ENCODE measurements around the gene HOXA11.

HOXA11 gene

DNA sequence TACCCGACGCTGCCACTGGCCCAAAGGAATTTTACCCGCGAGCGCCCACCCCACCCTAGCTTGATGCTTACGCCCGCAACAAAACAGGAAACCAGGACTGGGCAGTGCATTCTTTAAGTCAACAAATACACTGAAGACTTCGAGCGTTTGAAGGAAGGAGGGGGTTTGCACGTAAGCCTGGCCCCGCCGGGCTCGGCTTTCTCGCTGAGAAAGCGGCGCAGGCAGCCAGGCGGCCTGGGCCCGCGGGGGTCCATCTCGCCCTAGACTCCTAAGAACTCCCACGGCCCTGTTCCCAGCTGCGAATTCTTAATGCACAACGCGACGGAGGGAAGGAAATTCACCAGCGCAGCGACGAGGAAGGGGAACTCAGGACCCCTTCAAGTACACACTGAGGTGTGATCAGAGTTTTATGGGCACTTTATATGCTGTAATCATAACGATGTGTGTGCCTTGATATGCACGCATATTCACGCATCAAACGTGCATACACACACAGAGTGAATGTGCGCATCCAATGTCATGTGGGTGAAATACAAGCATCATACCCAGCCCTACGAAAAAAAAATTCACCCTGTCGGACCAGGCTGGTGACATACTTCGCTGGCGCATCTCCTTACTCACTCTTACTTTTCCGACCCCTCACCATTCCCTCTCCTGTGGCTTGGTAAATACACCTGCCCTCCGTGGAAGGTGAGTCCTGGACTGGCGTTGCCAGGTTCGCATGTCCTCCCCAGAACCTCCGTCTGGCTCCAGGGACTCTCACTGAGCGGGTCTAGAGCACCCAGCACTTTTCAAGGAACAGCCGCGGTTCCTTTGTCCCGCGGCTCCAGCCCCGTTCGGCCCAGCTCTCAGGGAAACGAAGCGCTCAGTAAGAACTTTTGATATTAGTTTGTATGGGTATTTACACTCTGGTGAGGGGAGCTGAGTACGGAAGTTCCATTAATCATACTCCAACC lies 20.6 kb upstream of the HOXA11 start:
- peak; percentile 30 for DNase-seq

DNA sequence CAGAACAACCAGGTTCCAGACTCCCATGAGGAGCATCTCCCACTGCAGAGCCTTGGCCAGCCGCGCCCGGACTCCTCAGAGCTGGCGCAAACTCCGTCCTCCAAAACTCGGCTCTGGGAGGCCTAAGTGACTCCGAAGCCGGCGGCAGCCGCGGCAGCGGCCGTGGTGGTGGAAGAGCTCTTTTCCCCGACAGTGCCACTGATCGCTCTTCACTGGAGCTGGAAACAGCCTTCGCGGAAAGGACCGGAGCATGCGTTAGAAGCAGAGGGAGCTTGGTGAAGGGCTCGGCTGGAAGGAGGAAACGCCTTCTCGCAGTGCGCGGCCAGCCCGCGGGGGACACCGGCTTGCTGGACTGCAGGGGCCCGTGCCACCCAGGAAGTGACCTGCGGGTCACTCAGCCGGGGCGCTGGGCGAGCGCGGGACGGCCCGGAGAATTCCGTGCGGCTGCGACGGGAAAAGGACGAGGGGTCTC lies 19.9 kb upstream of the HOXA11 start:
- peak; percentile 52 for DNase-seq

DNA sequence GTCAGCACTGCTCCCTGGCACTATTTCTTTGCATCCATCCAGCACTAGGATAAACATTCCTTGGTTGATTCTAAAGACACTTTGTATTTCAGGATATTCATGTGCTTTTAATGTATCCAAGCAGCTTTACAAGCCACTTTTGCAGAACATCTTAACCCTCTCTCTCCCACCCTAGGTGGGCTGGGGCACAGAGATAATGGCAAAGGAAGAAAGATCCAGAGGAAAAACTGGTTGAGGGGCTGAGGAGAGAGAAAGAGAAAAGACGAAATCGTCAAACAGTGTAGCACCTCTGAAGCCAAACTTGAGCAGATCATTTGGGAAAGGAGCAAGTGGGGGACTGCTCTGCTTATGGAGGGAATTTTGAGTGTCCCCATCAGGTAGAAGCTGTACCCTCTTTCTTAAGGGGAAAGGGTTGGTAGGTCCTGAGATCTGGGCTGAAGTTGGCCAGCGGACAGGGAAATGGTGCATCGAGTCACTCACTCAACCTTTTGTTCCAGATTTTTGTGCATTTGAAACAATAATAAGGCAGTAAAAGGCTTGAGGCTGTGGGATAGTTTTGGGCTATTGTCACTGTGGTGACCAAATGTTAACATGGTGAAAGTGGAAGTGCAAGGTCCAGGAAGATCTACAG lies 19.0 kb upstream of the HOXA11 start:
- DNase-seq = no peak

DNA sequence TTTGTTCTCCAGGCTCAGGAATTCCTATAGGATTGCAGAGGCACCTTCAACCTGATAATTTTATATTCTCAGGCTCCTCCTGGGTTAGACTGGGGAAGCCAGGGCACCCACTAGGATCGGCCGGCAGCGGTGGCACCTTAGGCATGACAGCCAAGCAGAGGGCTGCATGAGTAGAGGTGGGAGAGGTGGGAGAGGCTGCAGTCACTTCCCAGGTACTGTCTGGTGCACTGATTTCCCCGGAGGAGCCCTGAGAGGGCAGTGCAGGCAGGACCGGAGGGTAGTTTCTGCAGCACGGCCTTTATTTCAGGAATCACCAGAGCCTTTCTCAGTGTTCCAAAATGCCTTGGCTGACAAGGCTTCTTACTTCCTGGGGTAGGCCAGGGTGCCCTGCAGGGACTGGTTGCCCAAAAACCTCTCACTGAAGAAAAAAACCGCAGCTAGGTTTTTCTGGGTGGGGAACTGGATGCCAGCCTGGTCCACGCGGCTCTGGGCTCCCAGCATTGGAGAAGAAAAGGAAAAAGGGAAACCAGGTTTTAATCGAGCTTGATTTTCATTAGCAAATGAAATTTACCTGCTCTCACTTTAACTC lies 18.4 kb upstream of the HOXA11 start:
- DNase-seq = no peak

DNA sequence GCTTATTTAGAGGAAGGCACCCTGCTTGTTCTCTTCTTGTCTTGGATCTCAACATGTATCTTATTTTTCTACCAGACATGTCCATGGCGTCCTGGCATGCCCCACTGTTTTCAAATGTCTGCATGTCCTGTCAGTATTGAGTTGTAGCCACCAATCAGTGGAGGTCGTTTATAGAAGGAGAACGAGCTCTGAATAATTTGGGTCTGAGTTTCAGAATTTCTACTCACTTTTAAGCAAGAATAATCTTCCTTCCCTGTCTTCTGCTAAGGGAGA lies 17.8 kb upstream of the HOXA11 start:
- DNase-seq = no peak

DNA sequence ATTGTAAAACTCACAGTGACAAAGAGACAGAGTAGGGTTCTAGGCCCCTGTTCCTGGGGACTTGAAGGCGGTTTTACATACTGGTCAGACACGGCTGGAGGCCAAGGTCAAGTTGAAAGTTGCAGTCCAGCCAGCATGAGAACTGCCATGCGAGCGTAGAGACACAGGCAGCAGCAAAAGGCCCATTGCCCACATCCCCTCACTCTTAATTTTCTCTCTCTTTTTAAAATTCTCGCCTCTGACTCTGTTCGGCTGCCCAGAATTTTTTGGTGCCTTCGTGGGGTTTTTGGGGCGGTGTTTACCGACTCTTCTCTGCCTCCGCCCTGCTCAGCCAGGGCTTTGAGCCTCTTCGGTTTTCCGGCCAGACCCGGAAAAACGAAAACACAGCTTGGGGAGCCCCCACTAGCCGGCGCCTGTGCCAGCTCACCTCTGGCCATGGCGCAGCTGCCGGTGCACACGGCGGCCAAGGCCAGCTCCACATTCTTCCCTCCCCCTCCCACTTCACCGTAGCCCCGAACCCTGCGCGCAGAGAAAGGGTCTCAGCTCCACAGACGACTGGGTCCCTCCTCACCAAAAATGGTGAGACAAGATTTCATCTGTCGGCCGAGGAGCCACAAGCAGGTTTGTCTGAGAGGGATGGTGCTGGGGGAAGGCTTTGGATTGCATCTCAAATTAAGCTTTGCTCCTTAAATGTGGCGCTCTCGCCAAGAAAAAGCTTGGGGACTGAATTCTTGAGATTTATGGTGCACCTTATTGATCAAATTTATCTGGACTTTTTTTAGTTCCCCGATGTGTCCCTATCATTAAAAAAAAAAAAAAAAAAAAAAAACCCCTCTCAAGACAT lies 17.2 kb upstream of the HOXA11 start:
- DNase-seq = peak; percentile 23

DNA sequence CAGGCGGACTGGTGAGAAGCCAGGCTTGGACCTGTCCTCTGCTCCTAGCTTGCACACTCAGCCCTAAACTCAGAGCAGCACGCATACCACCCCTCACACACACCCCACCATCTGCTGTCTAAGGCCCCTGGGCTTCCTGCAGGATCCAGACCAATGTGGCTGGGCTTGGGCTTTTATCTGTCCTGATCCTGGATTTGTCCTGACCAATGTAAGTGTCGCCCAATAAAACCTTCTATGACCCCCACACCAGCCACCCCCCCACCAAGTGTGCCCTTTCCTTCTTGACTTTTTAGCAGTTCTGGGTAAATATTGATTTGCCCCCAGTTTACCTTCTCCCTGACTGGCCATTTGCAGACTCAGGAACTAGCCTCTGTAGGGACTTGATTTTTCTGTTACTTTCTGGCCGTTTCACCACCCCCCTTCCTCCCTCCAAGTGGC lies 16.6 kb upstream of the HOXA11 start:
- DNase-seq = peak; percentile 26

DNA sequence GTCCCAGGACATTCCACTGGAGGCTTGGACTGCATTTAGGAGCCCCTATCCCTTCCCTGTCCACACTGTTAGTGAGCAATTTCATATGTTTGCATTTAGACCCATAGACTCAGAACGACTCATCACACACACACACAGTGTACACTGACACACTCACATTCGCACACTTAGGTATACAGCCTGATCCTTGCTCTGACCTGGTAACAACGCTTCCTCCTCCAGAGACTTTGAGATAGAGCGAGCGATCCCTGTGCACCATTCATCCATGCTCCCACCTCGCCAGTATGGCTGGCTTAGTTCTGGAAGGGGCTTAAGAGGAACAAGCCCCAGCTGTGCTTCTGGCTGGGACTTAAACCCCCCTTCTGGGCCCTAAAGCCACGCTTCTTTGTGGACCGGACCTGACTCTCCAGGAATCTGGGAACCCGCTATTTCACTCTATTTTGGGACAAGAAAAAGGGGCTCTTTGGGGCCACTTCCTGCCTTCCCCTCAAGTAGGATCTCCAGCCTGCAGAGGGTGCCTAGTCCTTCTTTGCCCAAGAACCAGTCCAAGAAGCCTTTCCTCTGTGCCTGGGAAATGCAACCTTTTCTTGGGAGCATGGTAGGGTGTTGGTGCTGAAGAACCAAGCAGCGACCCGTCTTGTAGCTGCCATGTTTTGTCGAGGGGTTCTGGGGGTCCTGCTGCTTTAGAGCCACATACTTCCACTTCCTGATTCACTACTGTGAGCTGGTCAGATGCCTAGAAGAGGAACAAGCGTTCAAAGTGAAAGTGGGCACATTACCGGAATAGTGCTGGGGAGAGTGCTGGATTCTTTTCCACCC lies 15.9 kb upstream of the HOXA11 start:
- peak; percentile 20 for DNase-seq

DNA sequence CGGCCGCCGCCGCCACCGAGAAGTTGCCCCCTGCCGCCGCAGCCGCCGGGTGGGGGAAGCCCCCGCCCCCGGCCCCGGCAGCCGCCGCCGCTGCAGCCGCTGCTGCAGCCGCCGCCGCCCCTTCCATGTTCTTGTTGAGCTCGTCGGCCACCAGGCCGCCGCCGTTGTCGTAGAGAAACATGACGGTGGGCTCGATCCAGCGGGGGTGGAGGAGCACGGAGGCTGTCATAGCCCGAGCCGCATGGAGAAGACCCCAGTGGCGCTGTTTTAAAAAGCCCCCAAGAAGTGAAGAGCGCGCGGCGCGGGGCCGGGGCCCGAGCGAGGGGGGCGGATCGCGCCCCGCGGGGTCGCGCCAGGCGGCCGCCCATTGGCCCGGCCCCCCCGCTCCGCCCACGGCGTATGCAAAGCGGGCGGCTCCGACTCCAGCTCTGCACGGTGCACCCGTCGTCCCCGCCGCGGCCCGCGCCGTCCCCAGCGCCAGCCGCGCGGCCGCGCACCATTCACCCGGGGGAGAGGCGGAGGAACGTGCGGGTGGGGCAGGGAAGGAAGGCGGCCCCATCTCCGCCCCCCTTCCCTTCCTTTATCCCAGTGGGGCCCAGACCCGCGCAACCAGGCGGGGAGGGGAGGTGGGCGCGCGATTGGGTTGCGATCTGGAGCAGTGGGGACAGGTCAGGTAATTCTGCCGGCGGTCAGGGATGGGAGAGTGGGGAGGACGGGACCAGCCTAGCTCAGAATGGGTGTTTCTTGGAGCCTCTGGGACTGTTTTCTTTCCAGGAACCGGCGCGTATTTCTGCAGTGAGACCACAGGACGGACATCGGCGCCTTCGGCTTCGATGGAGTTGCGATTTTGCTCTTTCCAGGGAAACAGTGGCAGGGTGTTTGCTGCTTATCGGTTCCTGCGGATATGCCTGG lies 15.1 kb upstream of the HOXA11 start, which contains the start of gene HOXA13:
Gene HOXA13 (minus strand): TSS at position 243 of the 912 bp plus-strand sequence. CDS start 14 bp downstream, at position 229.
- peak; percentile 74 for DNase-seq

DNA sequence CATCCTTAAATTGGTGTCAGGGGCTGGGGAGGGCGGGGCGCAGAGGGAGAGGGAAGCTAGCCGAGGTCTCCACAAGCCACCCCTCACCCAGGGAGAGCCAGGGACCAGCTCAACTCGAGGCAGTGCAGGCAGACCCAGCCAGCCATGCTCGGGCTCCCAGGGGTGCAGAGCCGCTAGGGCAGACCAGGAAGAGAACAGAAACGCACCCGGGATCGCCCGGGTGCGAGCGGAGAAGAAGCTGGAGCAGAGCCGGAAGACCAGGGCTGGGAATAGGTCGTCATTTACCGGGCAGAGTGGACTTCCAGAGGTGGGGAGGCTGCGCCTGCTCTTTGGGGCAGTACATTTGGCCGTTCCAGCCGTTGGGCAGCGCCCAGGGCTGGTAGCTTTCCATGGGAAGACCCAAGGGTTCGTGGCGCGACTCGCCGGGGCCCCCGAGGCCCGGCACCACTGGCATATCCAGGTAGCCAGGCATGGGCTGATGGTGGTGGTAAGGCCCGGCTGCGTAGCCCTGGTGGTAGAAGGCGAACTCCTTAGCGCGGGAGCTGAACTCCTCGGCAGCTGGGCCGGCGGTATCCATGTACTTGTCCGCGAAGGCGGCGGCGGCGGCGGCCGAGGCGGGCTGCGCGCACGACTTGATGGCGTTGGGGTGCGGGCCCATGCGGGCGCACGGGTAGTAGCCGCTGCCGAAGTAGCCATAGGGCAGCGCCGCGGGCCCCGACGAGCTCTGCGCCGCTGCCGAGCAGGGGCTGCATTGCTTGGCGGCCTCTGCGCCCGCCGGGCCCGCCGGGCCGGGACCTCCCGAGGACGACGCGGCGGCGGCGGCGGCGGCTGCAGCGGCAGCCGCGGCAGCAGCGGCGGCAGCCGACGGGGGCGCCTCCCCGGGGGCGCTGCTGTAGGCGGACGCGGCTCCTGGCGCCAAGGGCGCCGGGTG lies 14.1 kb upstream of the HOXA11 start:
- peak; percentile 49 for DNase-seq

DNA sequence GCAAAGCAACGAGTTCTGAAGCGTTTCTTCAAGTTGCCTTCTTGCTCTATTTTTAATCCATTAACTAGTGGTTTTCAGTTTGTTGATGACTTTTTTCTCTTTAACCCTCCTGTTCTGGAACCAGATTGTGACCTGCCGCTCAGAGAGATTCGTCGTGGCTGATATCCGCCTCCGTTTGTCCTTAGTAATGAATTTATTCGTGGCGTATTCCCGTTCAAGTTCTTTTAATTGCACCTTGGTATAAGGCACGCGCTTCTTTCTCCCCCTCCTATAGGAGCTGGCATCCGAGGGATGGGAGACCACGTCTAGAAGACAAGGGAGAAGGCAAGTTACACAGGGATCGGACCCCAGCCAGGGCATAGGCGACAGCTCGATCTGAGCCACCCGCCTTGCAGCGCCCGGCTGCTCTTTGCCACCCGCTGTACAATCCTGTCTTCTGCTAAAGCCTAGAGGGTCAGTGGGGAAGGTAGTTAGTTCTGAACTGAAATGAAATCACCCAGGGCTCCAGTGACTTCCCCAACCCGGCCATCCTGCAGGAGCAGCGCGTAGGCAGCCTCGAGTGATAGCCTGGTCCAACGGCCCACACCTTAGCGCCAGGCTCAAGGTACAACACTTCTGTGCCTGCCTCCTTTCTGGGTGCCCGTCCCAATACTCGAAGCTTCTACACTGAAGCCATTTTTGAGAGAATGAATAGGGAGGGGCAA lies 13.3 kb upstream of the HOXA11 start:
- DNase-seq = peak; percentile 35

DNA sequence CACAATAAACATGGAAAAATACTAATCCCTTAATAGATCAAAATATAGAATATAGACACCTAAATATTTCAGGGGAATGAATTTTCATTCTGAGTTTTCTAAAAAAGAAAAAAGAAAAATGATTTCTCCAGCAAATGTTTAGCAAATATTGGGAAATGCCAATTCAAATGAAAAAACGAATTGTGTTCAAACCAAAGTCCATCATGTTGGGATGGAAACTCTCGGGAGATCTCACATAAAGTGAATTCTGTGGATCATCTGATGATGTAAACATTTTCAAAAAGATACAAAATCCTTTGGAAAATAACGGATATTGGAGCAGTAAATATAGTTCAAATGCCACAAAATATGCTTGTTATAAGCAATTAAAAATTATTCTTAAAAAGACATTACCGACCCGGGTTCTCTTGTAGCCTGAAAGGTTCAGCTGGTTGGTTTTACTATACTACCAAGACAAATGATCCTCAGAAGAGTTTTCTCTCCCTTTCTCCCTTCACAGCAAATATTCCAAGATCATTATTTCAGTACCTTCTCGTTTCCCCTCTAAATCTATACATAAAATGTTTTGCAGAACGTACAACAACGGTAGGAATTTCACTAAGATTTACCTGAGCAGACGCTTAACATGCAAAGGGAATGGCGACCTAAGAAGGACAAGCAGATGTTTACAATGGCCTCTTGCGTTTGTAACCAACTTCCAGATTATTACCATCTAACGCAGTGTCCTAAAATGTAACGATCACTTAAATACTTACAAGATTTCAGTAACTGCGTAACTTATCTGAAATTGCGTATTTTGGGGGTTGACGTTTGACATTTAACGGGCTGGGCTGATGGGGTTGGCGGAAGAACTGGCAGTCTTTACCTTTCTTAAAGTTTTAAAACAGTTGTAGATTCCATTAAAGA lies 12.4 kb upstream of the HOXA11 start:
- DNase-seq = peak; percentile 23

DNA sequence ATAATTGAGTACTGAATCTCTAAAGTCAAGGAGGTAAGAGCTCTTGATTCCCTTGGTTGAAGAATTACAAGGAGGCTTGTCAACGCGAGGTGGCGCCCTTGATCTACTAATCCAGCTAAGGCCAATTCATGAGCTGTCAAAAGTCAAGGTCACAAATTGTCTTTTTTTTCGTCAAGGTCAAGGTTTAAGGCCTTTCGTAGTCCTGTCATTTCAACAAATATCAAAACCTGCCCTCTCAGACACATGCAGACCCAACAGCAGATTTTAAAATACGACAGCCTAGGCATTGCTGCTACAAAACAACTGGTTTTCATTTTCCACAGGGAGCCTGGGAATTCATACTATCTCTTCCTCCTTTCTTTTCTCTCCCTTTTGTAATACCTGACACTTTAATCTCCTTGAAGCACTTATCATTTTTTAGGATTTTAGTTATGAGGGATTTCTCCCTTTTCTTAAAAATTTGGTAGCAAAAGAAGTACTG lies 11.3 kb upstream of the HOXA11 start:
- DNase-seq = peak; percentile 84

DNA sequence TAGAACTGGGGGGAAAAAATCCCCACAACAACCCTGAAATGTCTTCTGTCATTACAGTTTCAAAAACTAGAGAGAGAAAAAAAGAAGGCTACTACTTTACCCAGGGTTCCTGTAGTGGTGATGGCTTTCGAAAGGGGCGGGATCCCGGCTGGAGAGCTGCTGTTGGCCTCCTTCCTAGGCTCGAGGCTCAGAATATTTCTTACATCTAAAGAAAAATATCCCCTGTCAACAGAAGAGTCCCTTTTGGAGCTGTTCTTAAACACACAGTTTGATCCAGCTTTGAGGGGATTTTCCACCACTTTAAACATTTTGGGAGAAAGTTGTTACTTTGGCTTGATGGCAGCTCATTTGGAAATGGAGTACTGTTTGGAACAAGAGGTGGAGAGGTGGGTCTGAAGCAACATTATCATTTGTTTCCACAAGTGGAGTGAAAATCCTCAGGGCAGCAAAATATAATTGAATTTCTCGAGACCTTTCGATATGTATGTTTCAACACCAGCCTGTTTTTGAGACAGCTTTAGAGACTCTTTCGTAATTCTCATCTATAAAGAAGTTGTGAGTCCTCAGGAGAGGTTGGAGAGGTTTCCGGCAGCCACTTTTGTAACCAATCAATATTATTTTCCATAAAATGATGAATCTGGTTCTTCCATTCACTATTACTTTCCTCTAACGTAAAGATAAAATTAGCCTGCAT lies 9.8 kb upstream of the HOXA11 start:
- DNase-seq = peak; percentile 22

DNA sequence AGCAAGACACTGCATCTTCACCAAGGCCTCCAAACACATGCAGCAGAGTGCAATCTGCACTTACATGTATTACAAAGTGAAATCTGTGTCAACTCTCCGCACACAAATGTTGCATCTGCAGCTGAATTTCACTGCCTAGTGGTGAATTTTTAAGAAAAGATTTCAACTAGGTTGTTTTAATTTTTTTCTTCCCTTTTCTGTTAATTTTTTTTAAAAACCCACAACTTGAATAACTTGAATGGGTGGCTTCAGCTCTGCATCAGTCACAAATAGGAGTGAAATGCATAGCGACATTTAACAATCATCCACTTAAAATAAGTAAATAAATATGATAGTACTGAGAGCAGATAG lies 8.9 kb upstream of the HOXA11 start:
- DNase-seq = no peak

DNA sequence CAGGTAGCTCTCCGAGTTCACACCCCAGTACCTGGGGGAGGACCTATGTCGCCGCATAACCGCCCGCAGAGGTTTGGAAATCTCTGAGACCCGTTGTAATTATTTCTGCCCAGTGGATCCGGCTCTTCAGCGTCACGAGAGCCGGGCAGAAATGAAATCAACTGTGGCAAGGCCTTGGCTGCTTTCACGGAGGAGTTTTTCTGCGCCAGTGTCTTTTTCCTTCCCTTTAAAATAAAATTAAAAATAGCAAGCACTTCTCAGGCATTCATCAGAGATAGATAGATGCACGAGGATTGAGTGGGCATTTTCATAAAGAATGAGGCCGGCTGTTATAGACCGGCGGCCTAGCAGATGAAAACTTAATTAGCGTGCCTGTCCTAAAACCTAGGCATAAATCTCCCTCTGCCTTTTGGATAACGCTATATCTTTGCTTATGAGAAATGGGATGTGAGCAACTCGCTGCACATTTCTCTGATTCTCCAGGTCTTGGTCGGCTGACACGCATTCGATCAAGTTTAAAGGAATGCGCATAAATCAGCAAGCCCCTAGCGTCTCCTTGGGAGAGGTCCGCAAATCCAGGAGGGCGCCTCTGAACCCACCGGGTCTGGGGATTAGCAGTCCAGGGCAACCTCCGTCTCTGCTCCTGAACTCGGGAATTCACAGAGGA lies 8.4 kb upstream of the HOXA11 start:
- peak; percentile 31 for DNase-seq
